ENCODE results near the gene CPLX4.

CPLX4 gene

GRCh38 chr18:59340817-59341216 is 22.4 kb upstream of the CPLX4 start:
- TF ChIP-seq CTCF (IDR thresholded peaks at IDR 0.05; ENCODE audit: low read length) (no peak), EZH2 (IDR thresholded peaks at IDR 0.05; ENCODE audit: borderline replicate concordance, low read length) (no peak)
- no peaks in the 10 kb centered on the region for H3K4me1 ChIP-seq (ENCODE audit: insufficient read depth, low read length, severe bottlenecking)
- no peaks in the 10 kb centered on the region for H3F3A ChIP-seq (ENCODE audit: insufficient read depth, low read length)
- H3K9me3 ChIP-seq (ENCODE audit: low read length) = no peaks in the 10 kb centered on the region
- H3K36me3 ChIP-seq (ENCODE audit: insufficient read depth, low read length) = peaks cover 93% of the 10 kb centered on the region
- no peaks in the 10 kb centered on the region for H3K27me3 ChIP-seq (ENCODE audit: insufficient read depth, low read length)
- no peak overlapping the region for H2AFZ ChIP-seq (ENCODE audit: low read length)
- H3K9ac ChIP-seq (ENCODE audit: low read length) = no peak overlapping the region
- H3K9me2 ChIP-seq (ENCODE audit: low read depth, low read length) = no peaks in the 10 kb centered on the region
- no peak overlapping the region for H3K4me3 ChIP-seq (ENCODE audit: low read depth, low read length, poor library complexity, severe bottlenecking)
- no peak overlapping the region for H3K4me2 ChIP-seq (ENCODE audit: low read length)
- no peaks in the 10 kb centered on the region for H4K20me1 ChIP-seq (ENCODE audit: insufficient read depth, low read length)
- no peak overlapping the region for H3K27ac ChIP-seq (ENCODE audit: low read depth, low read length, poor library complexity, severe bottlenecking)
- H3K79me2 ChIP-seq (ENCODE audit: insufficient read depth, low read length) = 0 out of 2 replicates have a peak, but pooled peaks cover 4% of the 10 kb centered on the region

GRCh38 chr18:59340312-59340711 is 21.9 kb upstream of the CPLX4 start:
- H3K9me2 ChIP-seq (ENCODE audit: low read depth, low read length) = no peaks in the 10 kb centered on the region
- 0 out of 2 replicates have a peak, but pooled peaks cover 4% of the 10 kb centered on the region for H3K79me2 ChIP-seq (ENCODE audit: insufficient read depth, low read length)
- H2AFZ ChIP-seq (ENCODE audit: low read length) = no peak overlapping the region
- H3K27me3 ChIP-seq (ENCODE audit: insufficient read depth, low read length) = no peaks in the 10 kb centered on the region
- no peaks in the 10 kb centered on the region for H3K4me1 ChIP-seq (ENCODE audit: insufficient read depth, low read length, severe bottlenecking)
- TF ChIP-seq EZH2 (IDR thresholded peaks at IDR 0.05; ENCODE audit: borderline replicate concordance, low read length) (no peak), CTCF (IDR thresholded peaks at IDR 0.05; ENCODE audit: low read length) (no peak)
- H3F3A ChIP-seq (ENCODE audit: insufficient read depth, low read length) = no peaks in the 10 kb centered on the region
- no peaks in the 10 kb centered on the region for H4K20me1 ChIP-seq (ENCODE audit: insufficient read depth, low read length)
- no peak overlapping the region for H3K4me3 ChIP-seq (ENCODE audit: low read depth, low read length, poor library complexity, severe bottlenecking)
- no peak overlapping the region for H3K4me2 ChIP-seq (ENCODE audit: low read length)
- no peak overlapping the region for H3K27ac ChIP-seq (ENCODE audit: low read depth, low read length, poor library complexity, severe bottlenecking)
- no peak overlapping the region for H3K9ac ChIP-seq (ENCODE audit: low read length)
- H3K9me3 ChIP-seq (ENCODE audit: low read length) = no peaks in the 10 kb centered on the region
- peaks cover 93% of the 10 kb centered on the region for H3K36me3 ChIP-seq (ENCODE audit: insufficient read depth, low read length)

GRCh38 chr18:59332986-59333385 is 14.5 kb upstream of the CPLX4 start:
- H3K9me2 ChIP-seq (ENCODE audit: low read depth, low read length) = no peaks in the 10 kb centered on the region
- no peaks in the 10 kb centered on the region for H3K79me2 ChIP-seq (ENCODE audit: insufficient read depth, low read length)
- TF ChIP-seq EZH2 (IDR thresholded peaks at IDR 0.05; ENCODE audit: borderline replicate concordance, low read length) = no peak
- no peak for TF ChIP-seq CTCF (IDR thresholded peaks at IDR 0.05; ENCODE audit: low read length)
- H3K27me3 ChIP-seq (ENCODE audit: insufficient read depth, low read length) = no peaks in the 10 kb centered on the region
- no peak overlapping the region for H2AFZ ChIP-seq (ENCODE audit: low read length)
- no peak overlapping the region for H3K27ac ChIP-seq (ENCODE audit: low read depth, low read length, poor library complexity, severe bottlenecking)
- H3K4me2 ChIP-seq (ENCODE audit: low read length) = no peak overlapping the region
- no peaks in the 10 kb centered on the region for H3K4me1 ChIP-seq (ENCODE audit: insufficient read depth, low read length, severe bottlenecking)
- H3K9ac ChIP-seq (ENCODE audit: low read length) = no peak overlapping the region
- no peaks in the 10 kb centered on the region for H3K9me3 ChIP-seq (ENCODE audit: low read length)
- no peaks in the 10 kb centered on the region for H3F3A ChIP-seq (ENCODE audit: insufficient read depth, low read length)
- H3K4me3 ChIP-seq (ENCODE audit: low read depth, low read length, poor library complexity, severe bottlenecking) = no peak overlapping the region
- H3K36me3 ChIP-seq (ENCODE audit: insufficient read depth, low read length) = peaks cover 87% of the 10 kb centered on the region
- H4K20me1 ChIP-seq (ENCODE audit: insufficient read depth, low read length) = no peaks in the 10 kb centered on the region
